Activated CD4-positive, alpha-beta memory T cell treated with anti-CD3 and anti-CD28 coated beads for 36 hours (primary cell): ENCODE data around the gene C2CD2L. TPM values are rescaled to one million over a fixed set of nuclear protein-coding genes. Genes with fewer than 3 reads are reported as not detected.

Experiments used
- CTCF ChIA-PET: fragments of 350-600 bp; sonication (Branson Sonifier 250); formaldehyde crosslinking; loops from one replicate; lab custom pipeline; 2021; ENCODE audit warnings: antibody characterized with exemption, inconsistent platforms; lab: Charles Lee
- POLR2A ChIA-PET: fragments of 350-600 bp; sonication (Branson Sonifier 250); formaldehyde crosslinking; loops from one replicate; lab custom pipeline; 2021; ENCODE audit warnings: antibody characterized with exemption; lab: Charles Lee
- DNase-seq: peaks from one replicate; pipeline ENCODE4 v3.0.0-alpha.2; 2020
- H3K27ac Mint-ChIP-seq: one replicate; pipeline ENCODE4 v1.8.0; 2021; ENCODE audit warnings: mixed read lengths
- H3K27me3 Mint-ChIP-seq: one replicate; pipeline ENCODE4 v1.8.0; 2021; ENCODE audit warnings: mixed read lengths
- H3K36me3 Mint-ChIP-seq: one replicate; pipeline ENCODE4 v1.8.0; 2021; ENCODE audit warnings: mixed read lengths
- H3K4me1 Mint-ChIP-seq: one replicate; pipeline ENCODE4 v1.8.0; 2021; ENCODE audit warnings: low read depth, mixed read lengths
- H3K4me3 Mint-ChIP-seq: one replicate; pipeline ENCODE4 v1.8.0; 2021; ENCODE audit warnings: mild to moderate bottlenecking, mixed read lengths
- H3K9me3 Mint-ChIP-seq: one replicate; pipeline ENCODE4 v1.8.0; 2021; ENCODE audit warnings: mixed read lengths
- intact Hi-C: fragments of 100-400 bp; cut with micrococcal nuclease; formaldehyde crosslinking; loops from one replicate; pipeline ENCODE4 v1.15.1; 2023
- total RNA-seq, 2 experiments: library from RNA; stranded (reverse); gene quantifications; one replicate each; pipeline ENCODE4 v1.2.3, GENCODE V29; 2021

Gene C2CD2L
- total RNA-seq, 2 experiments from 2014 or later = 23.6 to 25.2 TPM

DNA sequence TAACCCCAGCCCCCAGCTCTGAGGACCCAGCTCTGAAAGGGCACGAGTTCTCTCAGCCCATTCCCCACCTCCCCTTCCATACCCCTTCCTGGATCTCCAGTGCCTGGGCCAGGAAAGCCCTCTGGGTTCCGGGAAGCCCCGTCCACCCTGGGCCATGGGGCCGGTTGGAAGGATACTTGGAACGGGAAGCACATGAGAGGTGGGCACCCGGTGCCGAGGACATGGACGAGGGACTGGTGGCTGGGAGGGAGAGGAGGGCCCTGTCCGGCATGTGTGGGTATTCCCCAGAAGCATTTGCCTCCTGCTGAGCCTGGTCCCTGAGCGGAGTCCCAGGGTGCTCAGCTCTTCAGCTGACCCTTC lies 9.1 kb downstream of the C2CD2L start:
- H3K4me1 Mint-ChIP-seq = peaks cover 37% of the 10 kb centered on the region
- H3K4me3 Mint-ChIP-seq = no peak overlapping the region
- intact Hi-C loops = no loop called here
- H3K36me3 Mint-ChIP-seq = peaks cover 31% of the 10 kb centered on the region
- POLR2A ChIA-PET = interaction anchor here (0.9 to 1.5 kb wide), 6 partner anchors 9 to 86 kb away, joined by 3 to 6 read pairs (median 4); partner anchors contain the start of genes DPAGT1, SLC37A4 and VPS11
- CTCF ChIA-PET = interaction anchor here (0.9 to 1.8 kb wide), 3 partner anchors 19 to 222 kb away, joined by 3 to 6 read pairs (median 4); a partner anchor contains a TSS
- DNase-seq = no peak
- no peaks in the 10 kb centered on the region for H3K27me3 Mint-ChIP-seq
- H3K27ac Mint-ChIP-seq = peak overlapping the region; percentile 96
- no peaks in the 10 kb centered on the region for H3K9me3 Mint-ChIP-seq

GRCh38 chr11:119116601-119117000 lies 9.5 kb downstream of the C2CD2L start:
- intact Hi-C loops = no loop called here
- no peak for DNase-seq

DNA sequence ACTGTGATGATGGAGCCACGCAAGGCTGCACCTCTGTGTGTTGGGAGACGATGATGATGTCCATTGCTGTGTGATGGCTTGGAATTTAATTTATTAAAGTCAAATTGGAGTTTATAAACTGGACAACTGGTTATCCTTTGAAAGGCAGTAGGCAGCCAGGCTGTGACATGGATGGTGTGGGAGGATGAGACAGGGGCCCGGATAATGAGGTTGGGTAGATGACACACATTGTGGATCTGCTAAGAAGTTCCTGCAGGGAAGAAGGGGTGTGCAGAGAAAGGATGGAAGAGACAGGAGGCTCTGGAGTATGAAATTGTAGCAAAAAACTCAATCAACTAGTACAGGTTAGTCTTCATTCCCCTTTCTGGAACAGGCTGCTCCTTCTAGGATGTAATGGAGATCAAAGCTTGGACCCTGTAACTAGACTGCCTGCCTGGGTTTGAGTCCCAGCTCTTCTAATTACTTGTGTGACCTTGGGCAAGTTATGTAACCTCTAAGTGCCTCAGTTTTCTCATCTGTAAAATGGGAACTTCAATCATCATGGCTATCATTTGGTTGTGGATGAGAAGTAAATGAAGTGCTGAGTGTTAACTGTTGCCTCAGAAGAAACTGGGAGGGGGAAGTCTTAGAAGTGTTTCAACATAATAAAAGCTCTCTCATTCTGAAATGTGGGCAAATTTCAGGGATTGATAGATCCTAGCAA lies 10.0 kb downstream of the C2CD2L start:
- no peaks in the 10 kb centered on the region for H3K9me3 Mint-ChIP-seq
- no peaks in the 10 kb centered on the region for H3K27me3 Mint-ChIP-seq
- H3K4me1 Mint-ChIP-seq = peaks cover 39% of the 10 kb centered on the region
- ChIA-PET POLR2A (no interaction called here), CTCF (no interaction called here)
- DNase-seq = no peak
- H3K4me3 Mint-ChIP-seq = no peak overlapping the region
- no peak overlapping the region for H3K27ac Mint-ChIP-seq
- intact Hi-C loops = no loop called here
- peaks cover 29% of the 10 kb centered on the region for H3K36me3 Mint-ChIP-seq

More at GRCh38 chr11:119116601-119117000, 9.5 kb downstream of the C2CD2L start:
- CTCF ChIA-PET = interaction anchor here (0.9 to 1.8 kb wide), 2 partner anchors 21 to 221 kb away, joined by 4 to 6 read pairs; a partner anchor contains a TSS
- H3K27ac Mint-ChIP-seq = peak overlapping the region; percentile 66
- H3K4me1 Mint-ChIP-seq = peaks cover 37% of the 10 kb centered on the region
- no peaks in the 10 kb centered on the region for H3K27me3 Mint-ChIP-seq
- POLR2A ChIA-PET = interaction anchor here (1.5 kb wide), 3 partner anchors 9 to 22 kb away, joined by 4 to 6 read pairs (median 6); partner anchors contain the start of gene DPAGT1
- H3K4me3 Mint-ChIP-seq = no peak overlapping the region
- no peaks in the 10 kb centered on the region for H3K9me3 Mint-ChIP-seq
- peaks cover 31% of the 10 kb centered on the region for H3K36me3 Mint-ChIP-seq

DNA sequence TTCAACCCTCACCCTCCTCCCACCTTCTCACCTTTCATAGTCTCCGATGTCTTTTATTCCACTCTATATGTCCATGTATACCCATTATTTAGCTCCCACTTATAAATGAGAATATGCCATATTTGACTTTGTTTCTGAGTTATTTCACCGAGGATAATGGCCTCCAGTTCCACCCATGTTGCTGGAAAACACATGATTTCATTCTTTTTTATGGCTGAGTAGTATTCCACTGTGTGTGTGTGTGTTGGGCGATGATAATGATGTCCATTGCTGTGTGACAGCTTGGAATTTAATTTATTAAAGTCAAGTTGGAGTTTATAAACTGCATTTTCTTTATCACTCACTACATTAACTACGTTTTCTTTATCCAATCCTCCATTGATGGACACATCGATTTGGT lies 11.1 kb downstream of the C2CD2L start:
- POLR2A ChIA-PET = no interaction called here

DNA sequence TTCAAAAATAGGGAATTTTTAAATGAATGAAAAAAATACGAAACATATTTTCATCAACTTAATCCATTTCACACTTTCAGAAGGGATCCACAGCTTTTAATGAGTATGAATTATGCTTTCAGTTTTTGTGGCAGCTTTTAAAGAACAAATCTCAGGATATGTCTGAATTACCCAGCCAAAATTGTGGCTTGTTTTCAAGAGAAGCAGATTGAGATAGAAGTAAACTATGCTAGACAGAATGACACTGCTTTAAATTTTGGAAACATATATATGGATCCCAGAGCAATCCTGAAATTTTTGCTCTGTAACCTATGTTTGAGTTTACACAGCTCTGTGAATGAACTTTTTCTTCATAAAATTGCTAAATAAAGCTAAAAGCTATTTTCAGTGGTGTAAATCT lies 11.8 kb downstream of the C2CD2L start:
- DNase-seq = no peak
- H3K4me1 Mint-ChIP-seq = peaks cover 48% of the 10 kb centered on the region
- no peaks in the 10 kb centered on the region for H3K27me3 Mint-ChIP-seq
- CTCF ChIA-PET = interaction anchor here (1.1 kb wide), 1 partner anchor 50 kb away, joined by 3 read pairs; no protein-coding TSS in a partner anchor
- no peaks in the 10 kb centered on the region for H3K9me3 Mint-ChIP-seq
- POLR2A ChIA-PET = no interaction called here
- no peak overlapping the region for H3K27ac Mint-ChIP-seq
- peaks cover 24% of the 10 kb centered on the region for H3K36me3 Mint-ChIP-seq
- no peak overlapping the region for H3K4me3 Mint-ChIP-seq
- intact Hi-C loops = no loop called here

More for the DNA sequence above, 11.1 kb downstream of the C2CD2L start:
- intact Hi-C loops = no loop called here
- peaks cover 27% of the 10 kb centered on the region for H3K36me3 Mint-ChIP-seq
- CTCF ChIA-PET = interaction anchor here (1.1 kb wide), 1 partner anchor 51 kb away, joined by 3 read pairs; no protein-coding TSS in a partner anchor
- H3K9me3 Mint-ChIP-seq = no peaks in the 10 kb centered on the region
- no peak overlapping the region for H3K4me3 Mint-ChIP-seq
- no peak for DNase-seq
- no peak overlapping the region for H3K27ac Mint-ChIP-seq
- peaks cover 48% of the 10 kb centered on the region for H3K4me1 Mint-ChIP-seq
- no peaks in the 10 kb centered on the region for H3K27me3 Mint-ChIP-seq

- H3K9me3 Mint-ChIP-seq = no peaks in the 10 kb centered on the region
- H3K4me1 Mint-ChIP-seq = peaks cover 33% of the 10 kb centered on the region
- peaks cover 16% of the 10 kb centered on the region for H3K36me3 Mint-ChIP-seq
- ChIA-PET CTCF (interaction anchor here (0.9 to 1.8 kb wide), 4 partner anchors 12 to 76 kb away, joined by 3 to 9 read pairs (median 4); no protein-coding TSS in a partner anchor), POLR2A (interaction anchor here (0.9 to 2.2 kb wide), 5 partner anchors 10 to 30 kb away, joined by 3 to 10 read pairs (median 3); partner anchors contain the start of gene C2CD2L)
- intact Hi-C loops = loop anchor here (1.0 to 5.0 kb wide), 6 partner anchors 13 to 212 kb away; partner anchors contain the start of genes C2CD2L, DPAGT1, HMBS and RNF26
- peak overlapping the region; percentile 88 for H3K4me3 Mint-ChIP-seq
- no peaks in the 10 kb centered on the region for H3K27me3 Mint-ChIP-seq
- peak overlapping the region; percentile 73 for H3K27ac Mint-ChIP-seq
- DNase-seq = no peak
Measured at GRCh38 chr11:119120639-119121007, 13.5 kb downstream of the C2CD2L start.

GRCh38 chr11:119121008-119121810 lies 14.1 kb downstream of the C2CD2L start, which contains the start of gene HINFP:
TSS of gene HINFP (plus strand) at chr11:119121580. CDS start at chr11:119126945, 5,365 bp downstream.
- peaks cover 14% of the 10 kb centered on the region for H3K36me3 Mint-ChIP-seq
- intact Hi-C loops = loop anchor here (1.0 to 5.0 kb wide), 6 partner anchors 14 to 211 kb away; partner anchors contain the start of genes C2CD2L, DPAGT1, HMBS and RNF26
- ChIA-PET POLR2A (interaction anchor here (0.5 to 2.2 kb wide), 10 partner anchors 11 to 65 kb away, joined by 3 to 10 read pairs (median 3); partner anchors contain the start of genes C2CD2L, DPAGT1 and VPS11), CTCF (interaction anchor here (0.7 to 1.8 kb wide), 10 partner anchors 11 to 75 kb away, joined by 3 to 9 read pairs (median 4); partner anchors contain the start of genes C2CD2L, NLRX1 and VPS11)
- H3K9me3 Mint-ChIP-seq = no peaks in the 10 kb centered on the region
- H3K27ac Mint-ChIP-seq = peak within 1 kb of the TSS; percentile 78
- DNase-seq = peak; percentile 100
- peak within 1 kb of the TSS; percentile 88 for H3K4me3 Mint-ChIP-seq
- peaks cover 28% of the 10 kb centered on the region for H3K4me1 Mint-ChIP-seq
- no peaks in the 10 kb centered on the region for H3K27me3 Mint-ChIP-seq

DNA sequence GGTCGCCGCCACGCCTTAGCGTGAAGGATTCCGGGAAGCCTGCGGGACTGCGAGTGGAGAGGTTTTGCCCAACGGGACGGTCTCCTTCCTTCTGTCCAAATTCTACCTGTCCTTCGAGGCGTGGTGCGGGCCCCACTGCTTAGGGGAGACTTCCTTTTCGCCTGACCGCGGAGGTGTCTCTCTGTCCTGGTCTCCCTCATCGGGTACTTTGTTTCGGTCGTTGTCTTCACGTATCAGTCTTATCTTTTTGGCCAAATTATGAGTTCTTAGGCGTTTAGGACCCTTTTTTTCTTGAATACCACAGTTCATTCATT lies 14.6 kb downstream of the C2CD2L start:
- DNase-seq = no peak
- Mint-ChIP-seq H3K27ac (peak overlapping the region; percentile 78), H3K4me3 (peak overlapping the region; percentile 88), H3K27me3 (no peaks in the 10 kb centered on the region), H3K9me3 (no peaks in the 10 kb centered on the region), H3K4me1 (peaks cover 29% of the 10 kb centered on the region), H3K36me3 (peaks cover 14% of the 10 kb centered on the region)
- intact Hi-C loops = loop anchor here (1.0 to 5.0 kb wide), 6 partner anchors 14 to 211 kb away; partner anchors contain the start of genes C2CD2L, DPAGT1, HMBS and RNF26
- POLR2A ChIA-PET = interaction anchor here (0.5 to 2.2 kb wide), 9 partner anchors 13 to 66 kb away, joined by 3 to 10 read pairs (median 3); partner anchors contain the start of genes C2CD2L, DPAGT1 and VPS11
- CTCF ChIA-PET = interaction anchor here (1.0 to 1.5 kb wide), 6 partner anchors 11 to 84 kb away, joined by 3 to 5 read pairs (median 4); partner anchors contain the start of genes C2CD2L, CBL, NLRX1 and VPS11

DNA sequence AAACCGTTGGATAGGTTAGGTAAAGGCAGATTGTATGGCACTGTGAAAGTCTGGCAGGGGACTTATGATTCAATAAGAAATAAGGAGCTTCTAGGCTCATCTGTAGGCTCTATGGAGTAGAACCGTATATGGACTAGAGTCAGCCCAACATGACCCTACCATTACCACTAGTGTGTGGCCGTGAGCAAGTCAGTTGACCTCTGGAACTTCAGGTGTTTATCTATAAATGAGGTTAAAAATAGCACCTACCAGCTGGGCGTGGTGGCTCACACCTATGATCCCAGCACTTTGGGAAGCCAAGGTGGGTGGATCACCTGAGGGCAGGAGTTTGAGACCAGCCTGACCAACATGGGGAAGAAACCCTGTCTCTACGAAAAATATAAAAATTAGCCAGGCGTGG lies 18.7 kb downstream of the C2CD2L start:
- POLR2A ChIA-PET = no interaction called here
- H3K4me1 Mint-ChIP-seq = peaks cover 29% of the 10 kb centered on the region
- intact Hi-C loops = no loop called here
- no peak overlapping the region for H3K27ac Mint-ChIP-seq
- no peak overlapping the region for H3K4me3 Mint-ChIP-seq
- H3K9me3 Mint-ChIP-seq = no peaks in the 10 kb centered on the region
- peaks cover 9% of the 10 kb centered on the region for H3K36me3 Mint-ChIP-seq
- H3K27me3 Mint-ChIP-seq = no peaks in the 10 kb centered on the region
- DNase-seq = no peak
- CTCF ChIA-PET = no interaction called here

DNA sequence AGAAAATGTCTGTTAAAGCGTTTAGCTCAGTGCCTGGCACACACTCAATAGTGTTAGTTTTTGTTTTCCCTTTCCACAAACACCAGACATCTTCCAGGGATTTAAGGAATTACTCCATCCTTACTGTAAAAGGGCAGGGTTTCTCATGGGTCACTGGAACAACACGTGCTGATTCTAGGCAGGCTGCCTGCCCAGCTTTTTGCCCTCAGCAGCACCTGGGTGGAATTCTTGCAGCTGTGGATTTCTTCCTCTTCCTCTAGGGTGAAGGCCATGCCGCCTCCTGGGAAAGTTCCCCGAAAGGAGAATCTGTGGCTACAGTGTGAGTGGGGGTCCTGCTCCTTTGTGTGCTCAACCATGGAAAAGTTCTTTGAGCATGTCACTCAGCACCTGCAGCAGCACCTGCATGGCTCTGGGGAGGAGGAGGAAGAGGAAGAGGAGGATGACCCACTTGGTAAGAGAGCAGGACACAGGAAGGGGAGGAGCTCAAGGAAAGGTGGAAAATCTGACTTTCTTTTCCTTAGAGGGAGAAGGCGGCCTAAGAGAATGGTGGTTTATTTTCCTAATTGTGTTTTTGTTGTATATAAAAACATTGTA lies 19.6 kb downstream of the C2CD2L start:
- Mint-ChIP-seq H3K27ac (peak overlapping the region; percentile 61), H3K36me3 (peaks cover 15% of the 10 kb centered on the region), H3K4me1 (peaks cover 26% of the 10 kb centered on the region), H3K27me3 (no peaks in the 10 kb centered on the region), H3K4me3 (no peak overlapping the region), H3K9me3 (no peaks in the 10 kb centered on the region)
- ChIA-PET CTCF (interaction anchor here (1.2 kb wide), 1 partner anchor 70 kb away, joined by 4 read pairs; no protein-coding TSS in a partner anchor), POLR2A (interaction anchor here (0.6 kb wide), 1 partner anchor 83 kb away, joined by 6 read pairs; no protein-coding TSS in a partner anchor)
- DNase-seq = no peak
- intact Hi-C loops = no loop called here

- CTCF ChIA-PET = no interaction called here
- intact Hi-C loops = no loop called here
- Mint-ChIP-seq H3K36me3 (peaks cover 26% of the 10 kb centered on the region), H3K9me3 (no peaks in the 10 kb centered on the region), H3K27me3 (no peaks in the 10 kb centered on the region), H3K27ac (no peak overlapping the region), H3K4me3 (no peak overlapping the region), H3K4me1 (peaks cover 11% of the 10 kb centered on the region)
- POLR2A ChIA-PET = no interaction called here
- no peak for DNase-seq
Measured at GRCh38 chr11:119130662-119131061, 23.5 kb downstream of the C2CD2L start.
